Mucosa of gallbladder (tissue), 1 donor: Measurements from ENCODE around the gene PTGIR. TPM values are rescaled to one million over a fixed set of nuclear protein-coding genes. Genes with fewer than 3 reads are reported as not detected.
"Not testable (repeated sequence)": the region's sequence is repeated elsewhere in the genome, so short reads cannot be mapped to it uniquely, and the experiment has no call there.

Experiments used
- DNase-seq: peaks from one replicate; pipeline ENCODE4 v3.0.0-alpha.2; 2020; ENCODE audit warnings: low spot score
- total RNA-seq: library from RNA; stranded (reverse); gene quantifications from one replicate; pipeline ENCODE4 v1.2.1, GENCODE V29; 2021
- donor health status: DM: no; HTN: no; CAD: no.

Gene PTGIR
- total RNA-seq, 1 donor from 2014 or later = 1.7 TPM

GRCh38 chr19:46639358-46640182 lies 14.7 kb upstream of the PTGIR start:
- DNase-seq = peak; percentile 43

- no peak for DNase-seq
These were observed 12.3 kb upstream of the PTGIR start for GRCh38 chr19:46637224-46637623.

DNA sequence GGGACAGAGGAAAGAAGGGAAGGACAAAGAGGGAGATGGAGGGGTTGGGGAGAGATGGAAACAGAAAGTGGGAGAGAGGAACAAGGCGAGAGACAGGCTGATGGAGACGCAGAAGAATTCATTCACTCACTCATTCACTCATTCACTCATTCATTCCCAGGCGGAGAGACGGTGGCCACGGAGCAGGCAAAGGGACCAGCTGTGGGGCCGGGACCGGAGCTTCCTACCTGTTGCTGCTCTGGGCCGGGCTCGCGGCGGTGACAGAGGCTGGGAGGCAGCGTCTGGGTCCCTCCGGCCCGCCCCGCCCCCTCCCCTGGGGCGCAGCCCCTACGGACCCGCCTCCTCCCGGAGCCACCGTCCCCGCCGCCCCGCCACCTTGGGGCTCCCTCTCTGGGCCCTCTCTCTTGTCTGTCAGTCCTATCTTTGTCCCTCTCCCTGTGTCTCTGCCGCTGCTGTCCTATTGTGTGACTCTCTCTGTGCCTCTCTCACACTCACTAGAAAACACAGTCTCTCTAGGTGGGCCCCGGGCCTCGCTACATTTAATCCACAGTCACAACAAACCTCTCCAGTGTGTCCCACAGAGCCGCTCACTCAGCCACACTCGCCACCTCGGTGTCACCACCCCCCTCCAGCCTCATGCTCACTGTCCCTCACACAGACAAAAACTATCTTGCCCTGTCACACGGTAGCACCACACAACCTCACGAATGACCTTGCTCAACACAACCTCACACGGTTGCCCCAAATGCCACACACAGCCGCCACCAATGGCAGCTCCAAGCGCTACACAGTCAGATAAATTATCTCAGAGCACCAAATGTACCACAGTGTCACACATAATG lies 11.3 kb upstream of the PTGIR start, which contains the start of gene GNG8:
Gene GNG8, minus strand, starts transcription at position 283 of the 842 bp plus-strand sequence. CDS start 1,520 bp downstream, outside the sequence.
- no peak for DNase-seq

DNA sequence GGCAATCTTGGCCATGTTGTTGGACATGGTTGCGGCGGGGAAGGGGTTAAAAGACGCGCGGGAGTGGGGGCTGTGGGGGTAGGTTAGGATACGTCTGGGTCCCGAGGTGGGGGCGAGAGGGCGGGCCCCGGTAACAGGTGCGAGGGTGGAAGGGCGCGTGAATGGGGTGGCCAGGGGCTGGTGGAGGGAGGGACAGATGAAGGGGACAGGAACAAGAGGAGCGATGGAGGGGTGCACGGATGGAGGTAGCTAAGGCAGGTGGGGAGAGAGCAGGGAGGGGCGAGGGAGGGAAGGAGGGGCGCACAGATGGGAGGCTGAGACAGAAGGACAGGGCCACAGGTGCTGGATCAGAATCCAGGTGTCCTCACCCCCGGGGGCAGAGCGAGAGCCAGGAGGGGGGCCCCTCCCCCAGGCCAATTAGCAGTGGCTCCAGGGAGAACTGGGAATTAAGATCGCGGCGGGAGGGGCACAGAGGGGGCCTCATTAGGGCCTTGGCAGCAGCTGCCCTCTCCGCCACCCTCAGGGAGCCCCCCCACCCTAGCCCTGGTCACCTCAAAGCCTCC lies 9.8 kb upstream of the PTGIR start:
- no peak for DNase-seq

GRCh38 chr19:46634045-46634655 lies 9.3 kb upstream of the PTGIR start:
- peak; percentile 89 for DNase-seq

GRCh38 chr19:46633130-46633529 lies 8.2 kb upstream of the PTGIR start:
- DNase-seq = no peak

- DNase-seq = no peak
These were observed 6.6 kb upstream of the PTGIR start for GRCh38 chr19:46631481-46631880.

GRCh38 chr19:46630586-46631205 lies 5.8 kb upstream of the PTGIR start:
- DNase-seq = no peak

DNA sequence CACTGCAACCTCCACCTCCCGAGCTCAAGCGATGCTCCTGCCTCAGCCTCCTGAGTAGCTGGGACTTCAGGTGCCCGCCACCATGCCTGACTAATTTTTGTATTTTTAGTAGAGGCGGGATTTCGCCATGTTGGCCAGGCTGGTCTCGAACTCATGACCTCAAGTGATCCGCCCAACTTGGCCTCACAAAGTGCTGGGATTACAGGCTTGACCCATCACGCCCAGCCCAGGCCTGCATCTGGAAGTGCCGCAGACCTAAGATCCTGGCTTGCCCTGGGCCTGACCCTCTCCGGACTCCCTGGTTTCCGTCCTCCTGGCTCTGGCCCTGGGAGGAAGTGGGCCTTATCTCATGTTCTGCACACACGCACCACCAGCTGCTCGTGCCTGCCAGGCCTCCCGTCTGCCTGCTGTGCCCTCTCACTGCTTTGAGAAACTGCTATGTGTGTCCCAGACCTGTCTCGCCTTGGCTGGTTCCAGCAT lies 4.7 kb upstream of the PTGIR start:
- no peak for DNase-seq

- DNase-seq = not testable (repeated sequence)
These were observed 4.1 kb upstream of the PTGIR start for GRCh38 chr19:46628970-46629369.

- no peak for DNase-seq
These were observed 1.6 kb upstream of the PTGIR start for GRCh38 chr19:46626446-46626845.

DNA sequence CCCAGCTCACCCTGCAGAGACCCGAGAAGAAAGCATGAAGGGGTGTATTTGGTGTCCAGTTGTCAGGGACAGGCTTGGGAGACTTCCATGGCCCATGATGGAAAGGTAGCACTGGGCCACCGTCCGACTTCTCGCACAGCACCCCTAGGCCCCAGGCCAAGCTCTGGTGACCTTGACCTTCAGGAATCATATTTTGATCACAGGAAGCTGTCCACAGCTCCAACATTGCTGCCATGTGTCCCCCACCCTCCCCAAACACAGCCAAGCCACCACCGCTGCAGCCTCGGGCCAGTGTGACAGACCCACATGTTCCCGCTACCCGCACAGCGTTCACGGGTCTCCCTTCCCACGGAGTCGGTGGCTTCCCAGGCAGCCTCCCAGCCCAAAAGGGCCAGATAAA lies 842 bp upstream of the PTGIR start:
- no peak for DNase-seq

DNA sequence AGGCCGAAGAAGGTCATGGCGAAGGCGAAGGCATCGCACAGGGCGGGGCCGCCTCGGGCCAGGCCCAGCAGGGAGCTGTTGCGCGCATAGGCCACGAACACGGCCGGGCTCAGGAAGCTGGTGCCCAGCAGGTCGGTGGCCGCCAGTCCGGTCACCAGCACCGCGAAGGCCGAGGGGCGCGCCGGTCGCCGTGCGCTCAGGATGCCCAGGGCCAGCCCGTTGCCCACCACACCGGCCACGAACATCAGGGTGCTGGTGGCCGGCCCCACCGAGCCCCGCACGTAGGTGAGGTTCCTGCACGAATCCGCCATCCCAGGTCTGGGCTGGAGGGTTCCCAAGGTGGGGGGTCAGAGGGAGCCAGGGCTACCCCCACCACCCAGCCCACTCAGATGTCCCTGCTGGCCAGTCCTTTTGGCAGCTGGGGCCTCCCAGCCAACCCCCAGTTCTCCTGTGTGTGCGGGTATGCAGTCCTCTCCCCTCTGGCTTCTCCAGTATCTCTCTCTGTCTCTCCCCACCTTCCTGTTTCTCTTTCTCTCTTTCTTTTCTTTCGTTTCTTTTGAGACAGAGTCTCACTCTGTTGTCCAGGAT lies 880 bp downstream of the PTGIR start:
- DNase-seq = no peak

DNA sequence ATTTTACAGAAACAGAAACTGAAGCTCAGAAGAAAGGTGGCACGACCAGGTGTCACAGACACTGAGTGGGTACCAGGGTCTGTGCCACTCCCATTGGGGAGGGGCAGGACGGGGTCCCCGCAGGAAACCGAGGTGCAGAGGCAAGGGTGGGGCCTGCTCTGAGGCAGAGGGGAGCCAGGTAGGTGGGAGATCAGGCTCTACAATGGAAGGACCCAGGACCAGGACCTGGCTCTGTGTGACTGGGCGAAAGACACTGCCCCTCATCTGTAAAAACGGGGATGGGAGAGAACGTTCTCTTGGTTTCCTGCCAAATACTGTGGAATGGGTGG lies 2.8 kb downstream of the PTGIR start:
- no peak for DNase-seq

- DNase-seq = no peak
These were observed 3.4 kb downstream of the PTGIR start for GRCh38 chr19:46621191-46622117.

DNA sequence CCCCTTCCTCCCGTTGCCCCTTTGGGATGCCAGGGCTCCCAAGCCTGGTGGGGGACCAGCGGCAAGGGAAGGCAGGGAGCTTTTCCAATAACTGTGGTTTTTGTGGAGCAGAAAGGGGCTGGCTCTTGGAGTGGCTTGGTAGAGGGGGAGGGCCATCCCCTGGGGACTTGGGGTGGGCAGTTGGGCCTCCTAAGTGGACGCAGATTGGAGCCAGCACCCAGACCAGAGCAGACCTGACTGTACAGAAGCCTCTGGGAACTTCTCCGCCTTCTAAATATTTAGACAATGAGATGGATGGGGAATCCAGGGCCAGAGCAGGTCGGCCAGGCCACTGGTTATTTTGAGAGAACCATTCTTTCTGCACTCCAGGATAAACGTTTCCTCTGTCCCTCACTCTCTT lies 4.2 kb downstream of the PTGIR start:
- no peak for DNase-seq

GRCh38 chr19:46620267-46620666 lies 4.6 kb downstream of the PTGIR start:
- DNase-seq = no peak

- no peak for DNase-seq
These were observed 6.1 kb downstream of the PTGIR start for GRCh38 chr19:46618670-46619231.

DNA sequence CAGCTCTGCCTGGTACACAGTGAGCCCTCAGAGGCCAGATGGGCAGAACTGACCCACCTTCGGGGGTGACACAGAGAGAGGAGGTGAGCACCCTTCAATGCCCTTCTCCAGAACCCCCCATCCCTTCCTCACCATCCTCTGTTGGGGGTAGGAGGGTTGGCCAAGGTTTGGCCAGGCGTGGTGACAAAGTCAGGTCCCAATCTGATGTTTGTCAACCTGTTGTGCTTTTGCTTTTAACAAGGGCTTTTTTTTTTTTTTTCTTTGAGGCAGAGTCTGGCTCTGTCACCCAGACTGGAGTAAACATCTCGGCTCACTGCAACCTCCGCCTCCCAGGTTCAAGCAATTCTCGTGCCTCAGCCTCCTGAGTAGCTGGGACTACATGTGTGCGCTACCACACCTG lies 7.3 kb downstream of the PTGIR start:
- no peak for DNase-seq
